ENCODE measurements around the gene EYS.

The EYS gene

GRCh38 chr6:64683682-64684081, 1023.3 kb downstream of the EYS start:
- H3K4me3 ChIP-seq: no peak overlapping the region

GRCh38 chr6:64681416-64682160, 1025.4 kb downstream of the EYS start:
- Histone ChIP-seq H3K27ac (no peak overlapping the region), H3K9ac (ENCODE audit: insufficient read length) (no peak overlapping the region), H3K9me3 (ENCODE audit: low read depth, low read length) (no peaks in the 10 kb centered on the region), H3K4me3 (no peak overlapping the region), H3K36me3 (ENCODE audit: insufficient read depth, low read length) (no peaks in the 10 kb centered on the region)
- no peak for TF ChIP-seq FOXP2 (optimal IDR thresholded peaks at IDR 0.05; ENCODE audit: control extremely low read depth, extremely low read length, insufficient read depth)
- no peak for TF ChIP-seq EZH2 (IDR thresholded peaks at IDR 0.05)
- TF ChIP-seq POLR2AphosphoS5 (IDR thresholded peaks at IDR 0.05; ENCODE audit: borderline replicate concordance, low read depth, low read length): no peak
- DNase-seq (ENCODE audit: low read depth, low spot score): no peak

More at GRCh38 chr6:64683682-64684081, 1023.3 kb downstream of the EYS start:
- H3K27ac ChIP-seq: no peak overlapping the region
- no peak for DNase-seq (ENCODE audit: low read depth, low spot score)
- H3K9ac ChIP-seq (ENCODE audit: insufficient read length): no peak overlapping the region
- H3K9me3 ChIP-seq (ENCODE audit: low read depth, low read length): no peaks in the 10 kb centered on the region
- TF ChIP-seq FOXP2 (optimal IDR thresholded peaks at IDR 0.05; ENCODE audit: control extremely low read depth, extremely low read length, insufficient read depth) (no peak), EZH2 (IDR thresholded peaks at IDR 0.05) (no peak), POLR2AphosphoS5 (IDR thresholded peaks at IDR 0.05; ENCODE audit: borderline replicate concordance, low read depth, low read length) (no peak)
- no peaks in the 10 kb centered on the region for H3K36me3 ChIP-seq (ENCODE audit: insufficient read depth, low read length)

- Histone ChIP-seq H3K9me3 (ENCODE audit: low read depth, low read length) (no peaks in the 10 kb centered on the region), H3K9ac (ENCODE audit: insufficient read length) (no peak overlapping the region), H3K4me3 (no peak overlapping the region), H3K36me3 (ENCODE audit: insufficient read depth, low read length) (no peaks in the 10 kb centered on the region), H3K27ac (no peak overlapping the region)
- DNase-seq (ENCODE audit: low read depth, low spot score): no peak
- TF ChIP-seq FOXP2 (optimal IDR thresholded peaks at IDR 0.05; ENCODE audit: control extremely low read depth, extremely low read length, insufficient read depth) (no peak), EZH2 (IDR thresholded peaks at IDR 0.05) (no peak), POLR2AphosphoS5 (IDR thresholded peaks at IDR 0.05; ENCODE audit: borderline replicate concordance, low read depth, low read length) (no peak)
Observed at GRCh38 chr6:64680446-64680845, 1026.6 kb downstream of the EYS start.

GRCh38 chr6:64679416-64679815, 1027.6 kb downstream of the EYS start:
- H3K36me3 ChIP-seq (ENCODE audit: insufficient read depth, low read length): no peaks in the 10 kb centered on the region
- H3K4me3 ChIP-seq: no peak overlapping the region
- no peak overlapping the region for H3K9ac ChIP-seq (ENCODE audit: insufficient read length)
- no peak overlapping the region for H3K27ac ChIP-seq
- no peak for TF ChIP-seq EZH2 (IDR thresholded peaks at IDR 0.05)
- no peak for TF ChIP-seq FOXP2 (optimal IDR thresholded peaks at IDR 0.05; ENCODE audit: control extremely low read depth, extremely low read length, insufficient read depth)
- TF ChIP-seq POLR2AphosphoS5 (IDR thresholded peaks at IDR 0.05; ENCODE audit: borderline replicate concordance, low read depth, low read length): no peak
- H3K9me3 ChIP-seq (ENCODE audit: low read depth, low read length): no peaks in the 10 kb centered on the region
- DNase-seq (ENCODE audit: low read depth, low spot score): no peak

GRCh38 chr6:64672651-64673050, 1034.4 kb downstream of the EYS start:
- no peaks in the 10 kb centered on the region for H3K36me3 ChIP-seq (ENCODE audit: insufficient read depth, low read length)
- peak overlapping the region; percentile 57; the same call in 1 of the 2 replicates for H3K27ac ChIP-seq
- H3K4me3 ChIP-seq: 0 out of 2 replicates have a peak overlapping the region, but pooled peaks have one; percentile 13
- TF ChIP-seq EZH2 (IDR thresholded peaks at IDR 0.05): no peak
- TF ChIP-seq POLR2AphosphoS5 (IDR thresholded peaks at IDR 0.05; ENCODE audit: borderline replicate concordance, low read depth, low read length): no peak
- no peak for TF ChIP-seq FOXP2 (optimal IDR thresholded peaks at IDR 0.05; ENCODE audit: control extremely low read depth, extremely low read length, insufficient read depth)
- H3K9me3 ChIP-seq (ENCODE audit: low read depth, low read length): no peaks in the 10 kb centered on the region
- no peak overlapping the region for H3K9ac ChIP-seq (ENCODE audit: insufficient read length)
- no peak for DNase-seq (ENCODE audit: low read depth, low spot score)

- Histone ChIP-seq H3K9ac (ENCODE audit: insufficient read length) (no peak overlapping the region), H3K9me3 (ENCODE audit: low read depth, low read length) (no peaks in the 10 kb centered on the region), H3K36me3 (ENCODE audit: insufficient read depth, low read length) (no peaks in the 10 kb centered on the region), H3K4me3 (no peak overlapping the region), H3K27ac (no peak overlapping the region)
- TF ChIP-seq FOXP2 (optimal IDR thresholded peaks at IDR 0.05; ENCODE audit: control extremely low read depth, extremely low read length, insufficient read depth): no peak
- no peak for TF ChIP-seq POLR2AphosphoS5 (IDR thresholded peaks at IDR 0.05; ENCODE audit: borderline replicate concordance, low read depth, low read length)
- TF ChIP-seq EZH2 (IDR thresholded peaks at IDR 0.05): no peak
- no peak for DNase-seq (ENCODE audit: low read depth, low spot score)
Observed at GRCh38 chr6:64672131-64672530, 1034.9 kb downstream of the EYS start.

GRCh38 chr6:64665137-64665536, 1041.9 kb downstream of the EYS start:
- no peak overlapping the region for H3K27ac ChIP-seq
- H3K9ac ChIP-seq (ENCODE audit: insufficient read length): no peak overlapping the region
- no peaks in the 10 kb centered on the region for H3K9me3 ChIP-seq (ENCODE audit: low read depth, low read length)
- H3K4me3 ChIP-seq: no peak overlapping the region
- TF ChIP-seq FOXP2 (optimal IDR thresholded peaks at IDR 0.05; ENCODE audit: control extremely low read depth, extremely low read length, insufficient read depth) (no peak), POLR2AphosphoS5 (IDR thresholded peaks at IDR 0.05; ENCODE audit: borderline replicate concordance, low read depth, low read length) (no peak), EZH2 (IDR thresholded peaks at IDR 0.05) (no peak)
- H3K36me3 ChIP-seq (ENCODE audit: insufficient read depth, low read length): no peaks in the 10 kb centered on the region
- no peak for DNase-seq (ENCODE audit: low read depth, low spot score)

- Histone ChIP-seq H3K9ac (ENCODE audit: insufficient read length) (no peak overlapping the region), H3K4me3 (no peak overlapping the region)
- TF ChIP-seq EZH2 (IDR thresholded peaks at IDR 0.05): no peak
- TF ChIP-seq FOXP2 (optimal IDR thresholded peaks at IDR 0.05; ENCODE audit: control extremely low read depth, extremely low read length, insufficient read depth): no peak
- no peak for TF ChIP-seq POLR2AphosphoS5 (IDR thresholded peaks at IDR 0.05; ENCODE audit: borderline replicate concordance, low read depth, low read length)
Observed at GRCh38 chr6:64664480-64664879, 1042.5 kb downstream of the EYS start.

More at GRCh38 chr6:64664480-64664879, 1042.5 kb downstream of the EYS start:
- H3K27ac ChIP-seq: no peak overlapping the region
- H3K9me3 ChIP-seq (ENCODE audit: low read depth, low read length): no peaks in the 10 kb centered on the region
- no peak for DNase-seq (ENCODE audit: low read depth, low spot score)
- no peaks in the 10 kb centered on the region for H3K36me3 ChIP-seq (ENCODE audit: insufficient read depth, low read length)

Measured in SK-N-MC (cell line).